D721Med (cell line): ENCODE measurements around the gene C14orf119.

Source experiments
- DNase-seq: peaks from one replicate; pipeline ENCODE4 v3.0.0; 2011; ENCODE audit warnings: low spot score; ENCODE audit not compliant: insufficient read length
- FAIRE-seq: peaks from 2 replicates; lab custom pipeline; 2011; peaks lifted over from hg19 to GRCh38; lab: Jason Lieb, UNC
- CTCF ChIP-seq: IDR thresholded peaks from 2 replicates; pipeline ENCODE4 v1.5.1; 2012; ENCODE audit warnings: mild to moderate bottlenecking, control low read depth; ENCODE audit not compliant: insufficient read depth; ENCODE audit errors: missing control alignments

C14orf119 gene

GRCh38 chr14:23066368-23066767 is 28.9 kb upstream of the C14orf119 start:
- no peak for TF ChIP-seq CTCF
- no peak for FAIRE-seq
- DNase-seq, result no peak

- FAIRE-seq, result no peak
- no peak for DNase-seq
- no peak for TF ChIP-seq CTCF
These were observed 28.2 kb upstream of the C14orf119 start for GRCh38 chr14:23066855-23067744.

GRCh38 chr14:23067847-23068788 is 27.2 kb upstream of the C14orf119 start:
- no peak for FAIRE-seq
- TF ChIP-seq CTCF, result no peak
- no peak for DNase-seq

GRCh38 chr14:23068789-23069412 is 26.4 kb upstream of the C14orf119 start:
- TF ChIP-seq CTCF, result peak; percentile 99
- DNase-seq, result peak; percentile 93
- FAIRE-seq, result no peak

GRCh38 chr14:23069413-23069806 is 25.9 kb upstream of the C14orf119 start:
- no peak for TF ChIP-seq CTCF
- FAIRE-seq (no peak), DNase-seq (no peak)

- DNase-seq (no peak), FAIRE-seq (no peak)
- no peak for TF ChIP-seq CTCF
These were observed 24.8 kb upstream of the C14orf119 start for GRCh38 chr14:23070262-23071129.
